T-helper 2 cell treated with Interferon-gamma antibody and Interleukin-4, amounts not matched to agents 5 μg/mL and 100 μg/mL, for 36 hours (primary cell): ENCODE measurements around the gene NXN.
A peak's percentile ranks its signal among the peaks of the same experiment; 100 is the strongest.
"Not testable (repeated sequence)": the region's sequence is repeated elsewhere in the genome, so short reads cannot be mapped to it uniquely, and the experiment has no call there.

Source experiments
- DNase-seq: peaks from one replicate; pipeline ENCODE4 v3.0.0; 2021; ENCODE audit warnings: low spot score
- H3K27ac Mint-ChIP-seq: one replicate; pipeline ENCODE4 v1.8.0; 2021; ENCODE audit warnings: mild to moderate bottlenecking, mixed read lengths
- H3K27me3 Mint-ChIP-seq: one replicate; pipeline ENCODE4 v1.8.0; 2021; ENCODE audit warnings: low read depth, mixed read lengths
- H3K36me3 Mint-ChIP-seq: one replicate; pipeline ENCODE4 v1.8.0; 2021; ENCODE audit warnings: low read depth, mixed read lengths
- H3K4me1 Mint-ChIP-seq: one replicate; pipeline ENCODE4 v1.8.0; 2021; ENCODE audit warnings: low read depth, mixed read lengths
- H3K4me3 Mint-ChIP-seq: one replicate; pipeline ENCODE4 v1.8.0; 2022; ENCODE audit warnings: mild to moderate bottlenecking, moderate library complexity, mixed read lengths
- H3K9me3 Mint-ChIP-seq: one replicate; pipeline ENCODE4 v1.8.0; 2021; ENCODE audit warnings: mixed read lengths

NXN gene

DNA sequence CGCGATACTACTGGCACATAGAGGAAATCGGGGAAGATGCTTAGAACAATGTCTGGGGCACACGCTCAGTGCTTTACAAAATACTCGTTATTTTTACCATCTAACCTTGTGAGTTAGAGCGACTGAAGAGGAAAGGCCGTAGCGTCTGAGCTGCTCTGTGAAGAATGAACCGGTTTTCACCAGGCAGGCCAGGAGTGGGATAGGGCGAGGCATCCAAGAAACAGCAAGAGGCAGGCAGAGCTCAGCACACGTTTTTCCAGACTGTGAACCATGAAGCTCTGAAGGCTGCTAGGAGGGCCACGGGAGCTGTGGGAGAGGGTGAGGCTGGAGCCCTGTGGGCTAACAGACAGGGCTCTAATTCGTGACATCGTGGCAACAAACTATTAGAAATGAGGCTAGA lies 101.9 kb downstream of the NXN start:
- Mint-ChIP-seq H3K4me3 (no peak overlapping the region), H3K27ac (no peak overlapping the region), H3K4me1 (peaks cover 10% of the 10 kb centered on the region), H3K36me3 (no peaks in the 10 kb centered on the region), H3K9me3 (no peaks in the 10 kb centered on the region), H3K27me3 (peaks cover 6% of the 10 kb centered on the region)
- no peak for DNase-seq

- H3K9me3 Mint-ChIP-seq: peaks cover 8% of the 10 kb centered on the region
- DNase-seq: no peak
- H3K27ac Mint-ChIP-seq: no peak overlapping the region
- H3K4me3 Mint-ChIP-seq: peak overlapping the region; percentile 36
- H3K27me3 Mint-ChIP-seq: peaks cover 9% of the 10 kb centered on the region
- no peaks in the 10 kb centered on the region for H3K36me3 Mint-ChIP-seq
- H3K4me1 Mint-ChIP-seq: peaks cover 10% of the 10 kb centered on the region
These were observed 103.3 kb downstream of the NXN start for GRCh38 chr17:876272-876671.

GRCh38 chr17:874590-874989 lies 105.0 kb downstream of the NXN start:
- H3K36me3 Mint-ChIP-seq, H3K4me1 Mint-ChIP-seq, H3K4me3 Mint-ChIP-seq, DNase-seq, H3K9me3 Mint-ChIP-seq, H3K27ac Mint-ChIP-seq, H3K27me3 Mint-ChIP-seq: not testable (repeated sequence)

DNA sequence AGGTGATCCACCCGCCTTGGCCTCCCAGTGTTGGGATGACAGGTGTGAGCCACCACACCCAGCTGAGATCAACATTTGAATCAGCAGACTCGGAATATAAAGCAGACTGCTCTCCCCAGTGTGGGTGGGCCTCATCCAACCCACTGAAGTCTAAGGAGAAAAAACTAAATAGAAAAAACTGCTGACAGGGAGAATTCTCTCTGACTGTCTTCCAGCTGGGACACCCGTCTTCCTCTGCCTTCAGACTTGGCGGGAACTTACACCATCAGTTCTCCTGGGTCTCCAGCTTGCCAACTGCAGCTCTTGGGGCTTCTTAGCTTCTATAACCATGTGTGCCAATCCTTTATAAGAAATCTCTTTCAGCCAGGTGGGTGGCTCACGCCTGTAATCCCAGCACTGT lies 106.7 kb downstream of the NXN start:
- no peak overlapping the region for H3K27ac Mint-ChIP-seq
- H3K4me1 Mint-ChIP-seq: peaks cover 7% of the 10 kb centered on the region
- H3K4me3 Mint-ChIP-seq: no peak overlapping the region
- peaks cover 6% of the 10 kb centered on the region for H3K27me3 Mint-ChIP-seq
- peaks cover 8% of the 10 kb centered on the region for H3K9me3 Mint-ChIP-seq
- H3K36me3 Mint-ChIP-seq: no peaks in the 10 kb centered on the region
- no peak for DNase-seq

DNA sequence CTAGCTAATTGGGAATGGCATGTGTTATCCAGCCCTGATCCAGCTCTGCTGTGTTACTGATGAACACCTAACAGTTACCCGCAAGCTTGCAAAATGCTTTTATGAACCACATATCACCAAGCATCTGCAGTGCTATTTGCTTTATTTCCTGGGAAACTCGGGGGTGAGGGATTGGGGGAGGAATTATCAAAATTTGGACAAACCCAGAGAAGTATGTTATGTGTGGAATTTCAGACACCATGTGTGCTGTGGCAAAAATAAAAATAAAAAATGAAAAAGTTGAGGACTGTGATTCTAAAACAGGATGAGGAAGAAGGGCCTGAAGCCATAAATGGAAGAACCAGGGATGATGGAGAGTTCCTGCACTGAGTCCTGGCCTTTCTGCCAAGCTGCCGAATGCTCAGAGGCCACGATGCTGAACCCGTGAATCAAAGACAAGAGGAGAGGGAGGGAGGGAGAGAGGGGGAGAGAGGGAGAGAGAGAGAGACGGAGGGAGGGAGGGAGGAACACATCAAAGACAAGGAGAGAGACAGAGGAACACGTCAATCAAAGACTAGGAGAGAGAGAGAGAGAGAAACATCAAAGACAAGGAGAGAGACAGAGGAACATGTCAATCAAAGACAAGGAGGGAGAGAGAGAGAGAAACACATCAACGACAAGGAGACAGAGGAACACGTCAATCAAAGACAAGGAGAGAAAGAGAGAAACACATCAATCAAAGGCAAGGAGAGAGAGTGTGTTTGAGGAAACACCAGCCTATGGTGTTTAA lies 107.6 kb downstream of the NXN start:
- no peak for DNase-seq
- Mint-ChIP-seq H3K27me3 (peaks cover 3% of the 10 kb centered on the region), H3K4me3 (no peak overlapping the region), H3K36me3 (no peaks in the 10 kb centered on the region), H3K4me1 (peaks cover 7% of the 10 kb centered on the region), H3K9me3 (peaks cover 8% of the 10 kb centered on the region), H3K27ac (no peak overlapping the region)

GRCh38 chr17:869567-870525 lies 109.7 kb downstream of the NXN start:
- Mint-ChIP-seq H3K4me1 (no peaks in the 10 kb centered on the region), H3K9me3 (peaks cover 8% of the 10 kb centered on the region), H3K27ac (no peak overlapping the region), H3K4me3 (no peak overlapping the region), H3K36me3 (no peaks in the 10 kb centered on the region), H3K27me3 (peaks cover 3% of the 10 kb centered on the region)
- no peak for DNase-seq

GRCh38 chr17:869086-869485 lies 110.5 kb downstream of the NXN start:
- Mint-ChIP-seq H3K4me3 (no peak overlapping the region), H3K36me3 (no peaks in the 10 kb centered on the region), H3K27ac (no peak overlapping the region), H3K27me3 (peaks cover 9% of the 10 kb centered on the region), H3K4me1 (no peaks in the 10 kb centered on the region), H3K9me3 (peaks cover 8% of the 10 kb centered on the region)
- DNase-seq: no peak

DNA sequence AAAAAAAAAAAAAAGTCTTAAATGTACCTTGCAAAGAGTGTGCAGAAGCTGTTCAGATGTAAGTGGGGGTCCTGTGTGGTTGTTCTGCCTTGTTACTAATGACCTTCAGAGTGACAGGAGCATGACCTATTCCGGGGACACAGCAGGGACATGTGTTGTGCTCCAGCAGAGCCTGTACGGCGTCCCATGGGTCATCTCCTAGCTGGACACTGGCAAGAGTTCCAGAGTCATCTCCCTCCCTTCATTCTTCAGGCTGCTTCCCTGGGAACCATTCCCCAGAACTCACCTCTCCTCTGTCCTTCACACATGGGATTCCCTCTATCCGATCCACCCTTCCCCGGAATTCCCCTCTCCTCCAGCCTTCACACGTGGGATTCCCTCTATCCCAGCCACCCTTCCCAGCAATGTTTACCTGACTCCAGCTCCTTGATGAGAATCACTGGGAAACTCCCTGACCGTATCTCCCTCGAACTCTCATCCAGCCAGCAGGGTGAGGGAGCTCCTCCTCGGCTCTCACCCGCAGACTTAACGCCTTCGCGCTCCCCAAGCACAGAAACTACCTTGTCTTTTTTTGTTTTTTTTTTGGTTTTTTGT lies 111.6 kb downstream of the NXN start:
- H3K4me3 Mint-ChIP-seq: no peak overlapping the region

DNA sequence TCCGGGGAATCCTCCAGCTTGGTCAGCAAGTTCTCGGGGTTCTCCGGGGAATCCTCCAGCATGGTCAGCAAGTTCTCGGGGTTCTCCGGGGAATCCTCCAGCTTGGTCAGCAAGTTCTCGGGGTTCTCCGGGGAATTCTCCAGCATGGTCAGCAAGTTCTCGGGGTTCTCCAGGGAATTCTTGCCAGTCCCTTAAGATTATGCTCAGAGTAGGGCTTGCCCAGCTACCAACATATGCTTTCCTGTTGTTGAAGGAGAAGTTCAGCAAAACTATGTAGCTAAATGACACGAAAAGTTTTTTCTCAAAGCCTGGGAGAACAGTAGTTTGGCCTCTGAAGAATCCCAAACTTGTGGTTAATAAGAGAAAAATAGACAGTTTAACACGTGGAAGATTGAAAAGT lies 112.3 kb downstream of the NXN start:
- not testable (repeated sequence) for H3K36me3 Mint-ChIP-seq, DNase-seq, H3K27me3 Mint-ChIP-seq, H3K27ac Mint-ChIP-seq, H3K9me3 Mint-ChIP-seq, H3K4me3 Mint-ChIP-seq, H3K4me1 Mint-ChIP-seq

More for the DNA sequence above, 111.6 kb downstream of the NXN start:
- DNase-seq: no peak
- Mint-ChIP-seq H3K27me3 (peaks cover 11% of the 10 kb centered on the region), H3K36me3 (no peaks in the 10 kb centered on the region), H3K9me3 (peaks cover 8% of the 10 kb centered on the region), H3K4me1 (no peaks in the 10 kb centered on the region), H3K27ac (no peak overlapping the region)

DNA sequence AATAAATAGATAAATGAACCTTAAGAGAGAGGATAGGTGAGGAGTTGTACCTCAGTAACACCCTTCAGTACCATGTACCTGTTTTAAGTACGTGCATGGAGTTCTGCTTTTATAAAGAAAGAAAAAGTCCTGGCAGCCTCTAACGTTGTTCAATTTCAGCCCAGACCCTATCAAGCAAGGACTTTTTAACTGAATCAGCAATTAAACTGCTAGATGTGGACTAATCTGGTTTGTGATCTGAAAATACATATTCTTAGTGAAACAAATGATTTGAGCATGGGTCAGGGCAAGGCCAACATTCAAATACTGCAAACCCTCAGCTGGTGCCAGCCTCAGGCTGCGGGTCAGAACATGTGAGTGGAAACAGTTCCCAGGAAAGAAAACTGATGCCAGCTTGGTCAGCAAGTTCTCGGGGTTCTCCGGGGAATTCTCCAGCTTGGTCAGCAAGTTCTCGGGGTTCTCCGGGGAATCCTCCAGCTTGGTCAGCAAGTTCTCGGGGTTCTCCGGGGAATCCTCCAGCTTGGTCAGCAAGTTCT lies 112.9 kb downstream of the NXN start:
- Mint-ChIP-seq H3K4me3 (no peak overlapping the region), H3K27me3 (peaks cover 7% of the 10 kb centered on the region), H3K9me3 (peaks cover under 1% of the 10 kb centered on the region), H3K4me1 (no peaks in the 10 kb centered on the region), H3K27ac (no peak overlapping the region), H3K36me3 (no peaks in the 10 kb centered on the region)
- DNase-seq: no peak

- Mint-ChIP-seq H3K4me1 (no peaks in the 10 kb centered on the region), H3K36me3 (no peaks in the 10 kb centered on the region), H3K27me3 (peaks cover 7% of the 10 kb centered on the region), H3K9me3 (no peaks in the 10 kb centered on the region), H3K4me3 (no peak overlapping the region), H3K27ac (no peak overlapping the region)
- DNase-seq: no peak
These were observed 115.3 kb downstream of the NXN start for GRCh38 chr17:864315-864714.

GRCh38 chr17:863880-864279 lies 115.7 kb downstream of the NXN start:
- DNase-seq: no peak
- Mint-ChIP-seq H3K36me3 (no peaks in the 10 kb centered on the region), H3K4me3 (peak overlapping the region; percentile 15), H3K27me3 (peaks cover 7% of the 10 kb centered on the region), H3K4me1 (no peaks in the 10 kb centered on the region), H3K9me3 (no peaks in the 10 kb centered on the region), H3K27ac (no peak overlapping the region)

DNA sequence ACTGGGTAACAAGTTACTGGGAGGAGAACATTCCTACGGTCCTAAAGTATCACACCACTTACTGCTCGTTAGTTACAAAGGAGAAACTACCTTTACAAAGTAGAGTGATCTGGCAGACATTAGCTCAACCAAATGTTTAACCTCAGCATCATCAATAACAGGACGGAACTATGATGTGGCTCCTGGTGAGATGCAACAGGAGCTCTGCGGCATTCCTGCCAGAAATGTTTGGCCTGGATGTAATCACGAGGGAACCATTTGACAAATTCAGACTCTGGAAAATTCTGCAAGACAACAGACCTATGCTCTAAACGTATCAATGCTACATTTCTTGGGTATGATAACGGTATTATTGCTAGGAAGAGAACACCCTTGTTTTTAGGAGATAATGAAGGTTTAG lies 117.0 kb downstream of the NXN start:
- Mint-ChIP-seq H3K4me3 (no peak overlapping the region), H3K9me3 (no peaks in the 10 kb centered on the region), H3K27me3 (peaks cover 7% of the 10 kb centered on the region), H3K27ac (no peak overlapping the region), H3K36me3 (no peaks in the 10 kb centered on the region), H3K4me1 (no peaks in the 10 kb centered on the region)
- DNase-seq: no peak

GRCh38 chr17:861364-861763 lies 118.2 kb downstream of the NXN start:
- DNase-seq: no peak
- Mint-ChIP-seq H3K4me1 (no peaks in the 10 kb centered on the region), H3K27ac (no peak overlapping the region), H3K9me3 (no peaks in the 10 kb centered on the region), H3K27me3 (peaks cover 7% of the 10 kb centered on the region), H3K36me3 (no peaks in the 10 kb centered on the region), H3K4me3 (no peak overlapping the region)
